NCI-H1048 (cell line): ENCODE measurements around the gene CYP24A1.
"Not testable (repeated sequence)": the region's sequence is repeated elsewhere in the genome, so short reads cannot be mapped to it uniquely, and the experiment has no call there.

ENCODE experiments used
- DNase-seq: peaks from one replicate; lab custom pipeline; 2025; lab: John Stamatoyannopoulos, UW

The CYP24A1 gene

GRCh38 chr20:54132612-54133433, 41.0 kb downstream of the CYP24A1 start:
- DNase-seq: no peak

- no peak for DNase-seq
Observed at GRCh38 chr20:54131675-54132611, 41.8 kb downstream of the CYP24A1 start.

- DNase-seq: not testable (repeated sequence)
Observed at GRCh38 chr20:54131125-54131524, 42.7 kb downstream of the CYP24A1 start.

DNA sequence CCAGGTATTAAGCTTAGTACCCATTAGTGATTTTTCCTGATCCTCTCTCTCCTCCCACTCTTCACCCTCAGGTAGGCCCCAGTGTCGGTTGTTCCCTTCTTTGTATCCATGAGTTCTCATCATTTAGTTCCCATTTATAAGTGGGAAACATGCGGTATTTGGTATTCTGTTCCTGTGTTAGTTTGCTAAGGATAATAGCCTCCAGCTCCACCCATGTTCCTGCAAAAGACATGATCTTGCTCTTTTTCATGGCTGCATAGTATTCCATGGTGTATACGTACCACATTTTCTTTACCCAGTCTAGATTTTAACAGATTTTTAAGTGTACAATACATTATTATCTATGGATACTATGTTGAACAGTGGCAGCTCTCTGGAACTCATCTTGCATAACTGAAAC, 44.4 kb downstream of the CYP24A1 start:
- no peak for DNase-seq

GRCh38 chr20:54127855-54128574, 45.8 kb downstream of the CYP24A1 start:
- DNase-seq: no peak

- no peak for DNase-seq
Observed at GRCh38 chr20:54126806-54127655, 46.8 kb downstream of the CYP24A1 start.

- DNase-seq: not testable (repeated sequence)
Observed at GRCh38 chr20:54126328-54126727, 47.5 kb downstream of the CYP24A1 start.

GRCh38 chr20:54123587-54124180, 50.1 kb downstream of the CYP24A1 start:
- DNase-seq: no peak

DNA sequence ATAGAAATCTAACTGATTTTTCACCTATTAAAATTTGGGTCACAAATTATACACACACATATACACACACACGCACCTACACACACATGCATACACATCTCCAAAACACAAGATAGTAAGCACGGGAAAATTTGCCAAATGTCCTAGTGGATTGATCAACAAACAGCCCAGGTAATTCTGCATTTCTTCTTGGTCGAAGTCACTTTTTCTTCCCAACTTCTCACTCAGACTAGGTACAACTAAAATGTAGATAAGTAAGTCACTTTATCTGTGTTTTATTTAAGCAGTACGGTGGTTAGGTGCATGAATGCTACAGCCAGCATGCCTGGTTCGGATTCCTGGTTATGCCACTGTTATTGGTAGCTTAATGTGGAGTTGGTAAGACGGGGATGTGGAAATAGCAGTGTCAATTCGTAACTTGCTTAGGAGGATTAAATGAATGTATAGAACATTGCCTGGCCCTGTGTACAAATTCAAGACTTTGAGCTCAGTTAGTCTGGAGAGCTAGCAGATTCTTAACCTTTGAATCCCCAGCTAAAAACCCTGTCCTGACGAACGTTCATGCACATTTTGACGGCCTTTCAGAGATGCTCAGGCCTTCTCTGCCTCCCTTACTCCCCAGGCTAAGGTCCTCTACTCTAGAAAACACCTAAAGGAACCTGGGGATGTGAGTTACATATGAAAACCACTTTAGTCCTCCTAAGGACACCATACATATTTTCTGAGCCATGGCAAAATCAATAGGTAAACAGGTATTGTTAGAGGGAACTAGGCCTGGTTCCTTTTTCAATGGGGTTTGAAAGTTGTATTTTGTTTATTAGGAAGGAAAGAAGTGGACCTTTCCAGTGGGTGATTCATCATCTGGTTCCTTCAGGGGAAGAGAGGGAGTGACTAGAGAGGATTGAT, 50.9 kb downstream of the CYP24A1 start:
- no peak for DNase-seq

GRCh38 chr20:54122189-54122588, 51.6 kb downstream of the CYP24A1 start:
- DNase-seq: no peak

DNA sequence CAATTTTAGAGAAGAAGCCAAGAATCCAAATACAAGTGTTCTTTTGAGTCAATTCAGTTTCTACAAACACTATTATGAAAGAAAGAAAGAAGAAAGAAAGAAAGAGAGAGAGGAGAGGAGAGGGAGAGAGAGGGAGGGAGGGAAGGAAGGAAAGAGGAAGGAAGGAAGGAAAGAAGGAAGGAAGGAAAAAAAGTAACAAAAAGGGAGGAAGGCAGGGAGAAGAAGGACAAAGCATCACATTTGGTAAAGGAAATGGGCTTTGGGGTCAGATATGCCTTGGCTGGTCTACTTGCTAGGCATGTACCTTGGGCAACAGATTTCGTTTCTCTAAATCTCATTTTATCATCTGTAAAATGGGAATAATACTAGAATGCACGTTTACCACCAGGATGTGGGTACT, 54.0 kb downstream of the CYP24A1 start:
- no peak for DNase-seq

GRCh38 chr20:54118220-54119001, 55.4 kb downstream of the CYP24A1 start:
- no peak for DNase-seq

DNA sequence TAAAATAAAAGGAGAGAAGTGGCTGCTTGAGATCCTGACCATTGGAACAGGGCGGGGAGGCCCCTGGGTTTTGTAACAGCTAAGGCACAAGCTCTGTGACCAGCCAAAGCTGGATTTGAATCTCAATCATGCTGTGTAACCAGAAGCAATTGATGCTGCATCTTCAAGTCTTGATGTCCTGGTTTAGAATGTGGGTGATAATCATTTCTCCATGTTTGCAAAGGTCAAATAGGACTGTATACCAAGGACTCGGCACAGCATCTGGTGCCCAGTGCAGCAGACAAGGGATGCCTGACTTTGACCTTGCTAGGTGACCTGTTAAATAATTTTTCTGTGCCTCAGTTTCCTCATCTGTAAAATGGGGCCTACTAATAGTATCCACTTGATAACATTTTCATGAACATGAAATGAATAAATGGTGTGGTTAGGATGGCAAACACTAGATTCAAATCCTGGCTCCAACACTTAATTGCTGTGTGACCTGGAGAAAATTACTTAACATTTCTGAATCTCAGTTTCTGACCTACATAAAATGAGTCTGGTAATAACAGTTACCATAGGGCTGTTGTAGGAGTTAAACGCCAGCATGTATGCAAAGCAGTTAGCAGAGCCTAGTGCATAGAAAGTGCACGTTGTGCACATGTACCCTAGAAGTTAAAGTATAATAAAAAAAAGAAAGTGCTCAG, 57.1 kb downstream of the CYP24A1 start:
- no peak for DNase-seq

DNA sequence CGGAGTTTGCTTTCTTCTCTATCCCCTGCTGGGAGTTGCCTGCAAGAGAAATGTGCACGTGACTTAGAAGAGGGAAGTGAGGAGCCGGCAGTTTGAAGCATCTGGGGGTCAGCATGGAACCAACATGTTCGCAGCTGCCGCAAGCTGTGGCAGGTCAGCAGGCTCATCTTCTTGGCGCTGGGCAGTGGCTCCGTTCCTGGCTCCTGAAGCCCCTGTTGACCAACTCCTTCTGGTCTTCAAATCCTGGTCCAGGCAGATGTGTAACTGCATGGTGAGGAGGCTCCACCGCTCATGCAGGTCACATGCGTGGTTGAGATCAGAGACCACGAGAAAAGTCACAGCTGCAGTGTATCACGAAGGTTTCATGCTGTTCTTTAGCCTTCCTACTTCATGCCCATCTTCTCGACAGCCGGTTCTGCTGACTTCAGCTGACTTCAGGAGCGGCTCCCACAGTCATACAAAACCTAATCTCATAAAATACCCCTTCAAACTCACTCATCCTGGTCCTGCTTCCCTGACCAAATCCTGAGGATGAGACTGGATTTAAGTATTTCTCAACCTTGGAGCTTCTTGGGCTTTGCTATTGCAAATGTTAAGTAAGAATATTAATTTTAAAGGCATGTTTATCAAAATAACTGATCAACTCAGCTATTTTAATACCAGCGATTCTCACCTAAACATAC, 58.5 kb downstream of the CYP24A1 start:
- no peak for DNase-seq

DNA sequence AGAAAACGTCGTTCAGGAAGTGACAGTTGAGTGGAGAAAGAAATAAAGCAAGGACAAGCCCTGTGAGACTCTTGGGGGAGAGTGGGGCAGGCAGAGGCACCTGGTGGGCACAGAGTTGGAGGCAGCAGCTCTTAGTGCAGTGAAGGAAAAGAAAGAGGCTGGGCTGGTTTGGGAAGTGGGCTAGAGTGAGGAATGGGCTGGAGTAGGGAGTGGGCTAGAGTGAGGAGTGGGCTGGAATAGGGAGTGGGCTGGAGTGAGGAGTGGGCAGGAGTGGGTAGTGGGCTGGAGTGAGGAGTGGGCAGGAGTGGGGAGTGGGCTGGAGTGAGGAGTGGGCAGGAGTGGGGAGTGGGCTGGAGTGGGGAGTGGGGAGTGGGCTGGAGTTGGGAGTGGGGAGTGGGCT, 59.7 kb downstream of the CYP24A1 start:
- DNase-seq: no peak

DNA sequence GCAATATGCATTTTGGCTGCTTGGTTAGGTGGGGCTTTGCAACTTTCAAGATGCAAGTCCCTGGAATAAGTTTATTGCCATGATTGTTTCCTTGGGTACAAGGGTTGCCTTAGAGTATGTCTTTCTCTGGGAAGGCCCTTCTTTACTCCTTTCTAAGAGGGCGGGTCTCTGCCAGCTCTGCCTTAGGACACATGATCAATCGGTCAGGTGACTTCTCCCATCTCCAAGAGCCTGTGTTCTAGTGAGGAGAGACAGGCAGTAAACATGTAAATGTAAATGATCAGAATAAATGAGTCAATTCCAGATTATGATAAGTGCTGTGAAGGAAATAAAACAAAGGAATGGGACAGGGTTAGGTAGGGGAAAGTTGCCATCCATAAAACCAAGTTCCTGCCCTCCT, 60.2 kb downstream of the CYP24A1 start:
- DNase-seq: no peak

DNA sequence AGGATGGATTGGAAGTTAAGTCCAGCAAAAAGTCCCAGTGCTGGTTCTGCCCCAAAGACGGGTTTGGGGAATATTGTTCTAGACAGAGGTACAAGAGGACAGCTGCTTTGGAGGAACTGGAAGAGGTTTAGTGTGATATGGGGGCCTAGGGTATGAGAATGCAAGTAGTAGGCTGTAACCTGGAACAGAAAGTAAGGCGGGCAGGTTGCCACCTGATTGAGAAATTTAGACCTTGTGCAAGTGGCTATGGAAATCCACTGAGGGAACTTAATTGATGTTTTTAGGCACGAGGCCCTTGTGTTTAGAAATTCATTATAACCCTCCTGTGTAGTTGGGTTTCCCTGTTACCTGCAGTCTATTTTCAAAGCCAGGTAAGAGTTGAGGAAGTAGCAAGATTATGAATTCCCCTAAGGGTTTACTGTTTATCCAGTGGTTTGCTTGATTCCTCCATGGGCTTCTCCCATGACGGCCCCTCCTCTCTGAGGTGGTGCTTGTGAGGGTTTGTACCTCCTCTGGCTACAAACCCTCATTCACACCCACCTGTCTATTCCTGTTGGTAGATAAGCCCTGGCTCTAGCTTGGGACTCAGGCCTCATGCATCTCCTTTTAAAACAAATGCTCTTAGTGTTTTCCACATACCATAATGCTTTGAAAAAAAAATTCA, 61.4 kb downstream of the CYP24A1 start:
- no peak for DNase-seq
